ENCODE data around the gene MTUS2.

MTUS2 gene

GRCh38 chr13:29513002-29513980, 693.2 kb downstream of the MTUS2 start:
- peak; percentile 39 for DNase-seq

- no peak for DNase-seq
Observed at GRCh38 chr13:29513981-29514719, 694.0 kb downstream of the MTUS2 start.

- DNase-seq: no peak
Observed at GRCh38 chr13:29514720-29515310, 694.7 kb downstream of the MTUS2 start.

GRCh38 chr13:29515372-29515771, 695.2 kb downstream of the MTUS2 start:
- peak; percentile 76 for DNase-seq

- DNase-seq: no peak
Observed at GRCh38 chr13:29516012-29516411, 695.9 kb downstream of the MTUS2 start.

GRCh38 chr13:29516880-29517279, 696.7 kb downstream of the MTUS2 start:
- no peak for DNase-seq

GRCh38 chr13:29519921-29520320, 699.8 kb downstream of the MTUS2 start:
- no peak for DNase-seq

GRCh38 chr13:29520671-29521070, 700.5 kb downstream of the MTUS2 start:
- peak; percentile 90 for DNase-seq

- no peak for DNase-seq
Observed at GRCh38 chr13:29521336-29521735, 701.2 kb downstream of the MTUS2 start.

- peak; percentile 97 for DNase-seq
Observed at GRCh38 chr13:29522044-29522685, 702.0 kb downstream of the MTUS2 start.

GRCh38 chr13:29523199-29523961, 703.2 kb downstream of the MTUS2 start:
- DNase-seq: no peak

- no peak for DNase-seq
Observed at GRCh38 chr13:29524176-29524575, 704.0 kb downstream of the MTUS2 start.

- DNase-seq: no peak
Observed at GRCh38 chr13:29524641-29525040, 704.5 kb downstream of the MTUS2 start.

- no peak for DNase-seq
Observed at GRCh38 chr13:29525757-29526156, 705.6 kb downstream of the MTUS2 start.

- DNase-seq: no peak
Observed at GRCh38 chr13:29526741-29527140, 706.6 kb downstream of the MTUS2 start.

GRCh38 chr13:29527511-29527910, 707.4 kb downstream of the MTUS2 start:
- no peak for DNase-seq

- no peak for DNase-seq
Observed at GRCh38 chr13:29527916-29528315, 707.8 kb downstream of the MTUS2 start.

- no peak for DNase-seq
Observed at GRCh38 chr13:29529754-29530153, 709.6 kb downstream of the MTUS2 start.

- DNase-seq: no peak
Observed at GRCh38 chr13:29530901-29531300, 710.8 kb downstream of the MTUS2 start.

GRCh38 chr13:29532116-29532515, 712.0 kb downstream of the MTUS2 start:
- DNase-seq: no peak

- no peak for DNase-seq
Observed at GRCh38 chr13:29532821-29533220, 712.7 kb downstream of the MTUS2 start.

- DNase-seq: no peak
Observed at GRCh38 chr13:29534083-29534482, 713.9 kb downstream of the MTUS2 start.
